Sigmoid colon (tissue), 7 donors: Measurements from ENCODE around the gene LONRF3. TPM values are rescaled to one million over a fixed set of nuclear protein-coding genes. Genes with fewer than 3 reads are reported as not detected.

Experiments used
- DNase-seq: peaks from one replicate; pipeline ENCODE4 v3.0.0-alpha.2; 2019
- H3K27ac ChIP-seq, 4 donors: fragments of 200-600 bp; sonication (generic); one replicate each; pipeline ENCODE4 v1.5.1; 2016 to 2019; ENCODE audit warnings: mild to moderate bottlenecking in 1 of 4
- H3K27me3 ChIP-seq, 3 donors: fragments of 200-600 bp; sonication (generic); one replicate each; pipeline ENCODE4 v1.5.1; 2019; ENCODE audit warnings: mild to moderate bottlenecking in 1 of 3
- H3K36me3 ChIP-seq, 4 donors: fragments of 200-600 bp; sonication (generic); one replicate each; pipeline ENCODE4 v1.5.1; 2016 to 2019
- H3K4me1 ChIP-seq, 4 donors: fragments of 200-600 bp; sonication (generic); one replicate each; pipeline ENCODE4 v1.5.1; 2017 to 2019
- H3K4me3 ChIP-seq, 4 donors: fragments of 200-600 bp; sonication (generic); one replicate each; pipeline ENCODE4 v1.5.1; 2017 to 2019; ENCODE audit warnings: mild to moderate bottlenecking in 2 of 4, moderate library complexity in 1 of 4
- H3K9me3 ChIP-seq, 4 donors: fragments of 200-600 bp in 3 of 4; sonication (generic) in 3 of 4; one replicate each; pipeline versions ENCODE4 v1.5.1 to v1.6.1; 2013 to 2019
- EP300 ChIP-seq, 4 donors: sonication (generic); formaldehyde crosslinking; IDR thresholded peaks; one replicate each; pipeline ENCODE4 v1.6.1; 2017; ENCODE audit warnings: antibody characterized with exemption in 4 of 4
- POLR2A ChIP-seq, 2 donors: fragments of 450-650 bp; IDR thresholded peaks; one replicate each; pipeline ENCODE4 v1.6.1; 2016; ENCODE audit warnings: antibody characterized with exemption in 2 of 2, mild to moderate bottlenecking in 2 of 2, moderate library complexity in 2 of 2
- POLR2AphosphoS5 ChIP-seq, 4 donors: sonication (generic); formaldehyde crosslinking; IDR thresholded peaks; one replicate each; pipeline ENCODE4 v1.6.1; 2017; ENCODE audit warnings: antibody characterized with exemption in 4 of 4
- WGBS, 2 donors: extraction: QIAGEN DNeasy Blood & Tissue Kit; methylation state at CpG; one replicate each; pipeline ENCODE4 v1.1.7; 2013; 5-methylcytosine and 5-hydroxymethylcytosine counted together
- intact Hi-C: fragments of 100-400 bp; cut with DNase I; formaldehyde crosslinking; loops from one replicate; pipeline ENCODE4 v1.15.1; 2023
- polyA plus RNA-seq, 3 donors: library from polyadenylated mRNA; stranded (reverse); fragments of 200-250 nt; gene quantifications; one replicate each; pipeline ENCODE4 v1.2.3, GENCODE V29; 2013
- total RNA-seq, 4 donors: library from RNA; depleted of rRNA; stranded (reverse); fragments of >200 nt; gene quantifications; one replicate each; pipeline ENCODE4 v1.1.0, GENCODE V29; 2016
- TF ChIP-seq, protein P1 (sequence below), 4 experiments: fragments of 450-650 bp in 3 of 4; fragments of 200-600 bp in 1 of 4; IDR thresholded peaks; one replicate each; pipeline ENCODE4 v1.5.1; 2016 to 2019; ENCODE audit warnings: antibody characterized with exemption in 4 of 4, mild to moderate bottlenecking in 3 of 4, moderate library complexity in 2 of 4
- donor health status: healthy with polysubstance abuse.
- donor health status: Bipolar disorder and iron deficiency.
- donor health status: healthy.

The LONRF3 gene
- total RNA-seq (10 to 100 TPM; 14.4 to 26.8 (median 16.4) TPM), polyA plus RNA-seq (1 to 10 TPM; 2.6 to 4.2 (median 3.6) TPM)

DNA sequence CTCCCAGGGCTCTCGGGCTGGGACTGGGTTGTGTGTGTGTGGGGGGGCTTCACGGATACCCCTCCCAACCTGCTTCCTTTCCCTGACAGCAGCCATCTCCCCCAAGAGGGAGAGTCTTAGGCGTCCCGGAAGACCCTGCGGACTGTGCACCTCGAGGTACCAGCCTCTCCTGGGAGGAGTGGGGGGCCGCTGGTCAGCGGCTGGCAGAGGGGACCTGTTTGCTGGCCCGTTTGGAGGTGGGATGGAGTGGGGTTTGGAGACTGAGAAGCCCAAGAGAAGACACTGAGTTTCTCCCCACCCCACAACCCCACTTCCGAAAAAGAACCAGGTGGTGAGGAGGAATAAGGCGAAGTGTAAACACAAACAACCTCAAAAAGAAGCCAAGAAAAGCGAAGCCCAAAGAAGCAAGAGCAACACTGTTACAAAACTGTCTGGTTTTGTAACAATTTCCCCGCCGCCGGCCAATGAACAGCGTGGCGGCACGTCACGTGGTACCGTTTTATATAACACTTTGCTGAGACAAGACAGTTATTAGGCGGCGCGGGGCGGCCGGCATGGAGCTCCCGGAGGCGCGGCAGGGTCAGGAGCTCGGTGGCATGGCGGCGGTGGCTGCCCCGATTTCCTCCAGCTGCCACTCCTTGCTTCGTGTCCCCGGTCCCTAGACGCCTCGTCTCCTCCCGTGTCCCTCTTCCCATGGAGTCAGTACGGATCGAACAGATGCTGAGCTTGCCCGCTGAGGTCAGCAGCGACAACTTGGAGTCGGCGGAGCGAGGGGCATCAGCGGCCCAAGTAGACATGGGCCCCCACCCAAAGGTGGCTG lies at the start of gene LONRF3:
Gene LONRF3, plus strand, starts transcription at position 531 of the 820 bp plus-strand sequence. Its CDS starts 163 bp downstream, at position 694.
- no peaks in the 10 kb centered on the region for H3K9me3 ChIP-seq
- no peak for TF ChIP-seq EP300 (IDR thresholded peaks at IDR 0.05)
- TF ChIP-seq, protein P1, sequence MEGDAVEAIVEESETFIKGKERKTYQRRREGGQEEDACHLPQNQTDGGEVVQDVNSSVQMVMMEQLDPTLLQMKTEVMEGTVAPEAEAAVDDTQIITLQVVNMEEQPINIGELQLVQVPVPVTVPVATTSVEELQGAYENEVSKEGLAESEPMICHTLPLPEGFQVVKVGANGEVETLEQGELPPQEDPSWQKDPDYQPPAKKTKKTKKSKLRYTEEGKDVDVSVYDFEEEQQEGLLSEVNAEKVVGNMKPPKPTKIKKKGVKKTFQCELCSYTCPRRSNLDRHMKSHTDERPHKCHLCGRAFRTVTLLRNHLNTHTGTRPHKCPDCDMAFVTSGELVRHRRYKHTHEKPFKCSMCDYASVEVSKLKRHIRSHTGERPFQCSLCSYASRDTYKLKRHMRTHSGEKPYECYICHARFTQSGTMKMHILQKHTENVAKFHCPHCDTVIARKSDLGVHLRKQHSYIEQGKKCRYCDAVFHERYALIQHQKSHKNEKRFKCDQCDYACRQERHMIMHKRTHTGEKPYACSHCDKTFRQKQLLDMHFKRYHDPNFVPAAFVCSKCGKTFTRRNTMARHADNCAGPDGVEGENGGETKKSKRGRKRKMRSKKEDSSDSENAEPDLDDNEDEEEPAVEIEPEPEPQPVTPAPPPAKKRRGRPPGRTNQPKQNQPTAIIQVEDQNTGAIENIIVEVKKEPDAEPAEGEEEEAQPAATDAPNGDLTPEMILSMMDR (IDR thresholded peaks at IDR 0.05) = no peak
- TF ChIP-seq POLR2A (IDR thresholded peaks at IDR 0.05) = peak; percentile 92 to 94
- TF ChIP-seq POLR2AphosphoS5 (IDR thresholded peaks at IDR 0.05) = peak; percentile 98 to 99 (median 98)
- H3K27ac ChIP-seq = peak within 1 kb of the TSS; percentile 74 to 89 (median 83)
- H3K27me3 ChIP-seq = no peaks in the 10 kb centered on the region
- H3K4me3 ChIP-seq = peak within 1 kb of the TSS; percentile 58 to 68 (median 63)
- intact Hi-C loops = loop anchor here (2.0 kb wide), 1 partner anchor 125 kb away; no protein-coding TSS in a partner anchor
- DNase-seq = peak; percentile 94
- peaks cover 0 to 15% (median 10%) of the 10 kb centered on the region in 4 donors for H3K4me1 ChIP-seq
- 1% methylated on average over 45 of the region's 45 CpGs for WGBS, 2 donors
- no peaks in the 10 kb centered on the region for H3K36me3 ChIP-seq

DNA sequence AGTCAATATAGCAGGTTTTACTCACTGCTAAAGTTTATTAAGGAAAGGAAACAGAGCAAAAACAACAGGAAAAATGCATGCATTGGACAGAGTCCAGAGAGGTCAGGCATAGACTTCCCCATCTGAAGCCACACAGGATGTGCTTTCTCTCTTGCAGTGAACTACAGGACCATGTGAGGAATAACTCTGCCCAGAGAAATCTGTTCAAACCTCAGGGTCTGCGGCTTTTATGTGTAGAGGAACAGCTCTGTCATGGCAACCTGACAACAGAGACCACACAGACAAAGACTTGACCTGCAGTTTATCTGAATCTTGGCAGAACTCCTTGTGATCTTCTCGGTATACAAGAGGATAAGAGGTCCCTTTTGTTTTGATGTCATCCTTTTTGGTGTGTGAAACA lies 46.3 kb upstream of the LONRF3 start:
- Histone ChIP-seq H3K4me3 (no peak overlapping the region), H3K4me1 (no peaks in the 10 kb centered on the region), H3K9me3 (no peaks in the 10 kb centered on the region), H3K36me3 (no peaks in the 10 kb centered on the region), H3K27me3 (no peaks in the 10 kb centered on the region), H3K27ac (no peak overlapping the region)
- intact Hi-C loops = no loop called here
- no peak for TF ChIP-seq POLR2AphosphoS5 (IDR thresholded peaks at IDR 0.05)
- no peak for TF ChIP-seq POLR2A (IDR thresholded peaks at IDR 0.05)
- no peak for TF ChIP-seq EP300 (IDR thresholded peaks at IDR 0.05)
- TF ChIP-seq, protein P1 (IDR thresholded peaks at IDR 0.05) = no peak
- DNase-seq = no peak
- WGBS, 2 donors = 26 to 60% methylated on average over 2 of the region's 2 CpGs

DNA sequence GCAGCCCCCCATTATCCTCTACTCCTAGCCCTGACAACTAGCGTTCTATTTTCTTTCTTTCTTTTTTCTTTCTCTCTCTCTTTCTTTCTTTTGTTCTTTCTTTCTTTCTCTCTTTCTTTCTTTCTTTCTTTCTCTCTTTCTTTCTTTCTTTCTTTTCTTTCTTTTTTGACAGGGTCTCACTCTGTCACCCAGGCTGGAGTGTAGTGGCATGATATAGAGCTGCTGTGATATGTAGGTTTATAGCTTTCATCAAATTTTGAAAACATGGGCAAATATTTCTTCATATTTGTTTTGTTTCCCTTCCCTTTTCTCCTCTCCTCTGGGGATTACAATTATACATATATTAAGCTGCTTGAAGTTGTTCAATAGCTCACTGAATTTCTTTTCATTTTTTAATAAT lies 39.1 kb upstream of the LONRF3 start:
- H3K4me1 ChIP-seq = no peaks in the 10 kb centered on the region
- DNase-seq = no peak
- H3K36me3 ChIP-seq = no peaks in the 10 kb centered on the region
- intact Hi-C loops = no loop called here
- TF ChIP-seq, protein P1 (IDR thresholded peaks at IDR 0.05) = no peak
- TF ChIP-seq POLR2AphosphoS5 (IDR thresholded peaks at IDR 0.05) = no peak
- no peak for TF ChIP-seq EP300 (IDR thresholded peaks at IDR 0.05)
- TF ChIP-seq POLR2A (IDR thresholded peaks at IDR 0.05) = no peak
- no peaks in the 10 kb centered on the region for H3K27me3 ChIP-seq
- no peaks in the 10 kb centered on the region for H3K9me3 ChIP-seq
- 95% methylated on average over 1 of the region's 1 CpG for WGBS, 2 donors
- no peak overlapping the region for H3K27ac ChIP-seq
- no peak overlapping the region for H3K4me3 ChIP-seq

DNA sequence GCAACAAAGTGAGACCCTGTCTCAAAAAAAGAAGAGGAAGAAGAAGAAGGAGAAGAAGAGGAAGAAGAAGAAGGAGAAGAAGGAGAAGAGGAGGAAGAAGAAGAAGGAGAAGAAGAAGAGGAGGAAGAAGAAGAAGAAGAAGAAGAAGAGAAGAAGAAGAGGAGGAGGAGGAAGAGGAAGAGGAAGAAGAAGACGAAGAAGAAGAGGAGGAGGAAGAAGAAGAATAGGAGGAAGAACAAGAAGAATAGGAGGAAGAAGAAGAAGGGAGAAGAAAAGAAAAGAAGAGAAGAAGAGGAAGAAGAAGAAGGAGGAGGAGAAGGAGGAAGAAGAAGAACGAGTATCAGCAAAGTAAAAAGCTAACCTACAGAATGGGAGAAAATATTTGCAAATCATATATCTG lies 33.3 kb upstream of the LONRF3 start:
- H3K36me3 ChIP-seq = no peaks in the 10 kb centered on the region
- H3K4me1 ChIP-seq = no peaks in the 10 kb centered on the region
- no peaks in the 10 kb centered on the region for H3K9me3 ChIP-seq
- no peaks in the 10 kb centered on the region for H3K27me3 ChIP-seq
- no peak overlapping the region for H3K27ac ChIP-seq
- H3K4me3 ChIP-seq = no peak overlapping the region
- DNase-seq = no peak
- WGBS, 2 donors = 63 to 75% methylated on average over 2 of the region's 2 CpGs
- TF ChIP-seq, protein P1 (IDR thresholded peaks at IDR 0.05) = no peak
- TF ChIP-seq POLR2AphosphoS5 (IDR thresholded peaks at IDR 0.05) = no peak
- no peak for TF ChIP-seq POLR2A (IDR thresholded peaks at IDR 0.05)
- no peak for TF ChIP-seq EP300 (IDR thresholded peaks at IDR 0.05)
- intact Hi-C loops = no loop called here
